Activated T-cell treated with anti-CD3 and anti-CD28 coated beads for 1 hour (primary cell): Measurements from ENCODE around the gene SPATA2.
A peak's percentile ranks its signal among the peaks of the same experiment; 100 is the strongest.
"Not testable (repeated sequence)": the region's sequence is repeated elsewhere in the genome, so short reads cannot be mapped to it uniquely, and the experiment has no call there.

ENCODE experiments used
- DNase-seq: peaks from one replicate; pipeline ENCODE4 v3.0.0-alpha.2; 2020; ENCODE audit warnings: low read depth

Gene SPATA2

DNA sequence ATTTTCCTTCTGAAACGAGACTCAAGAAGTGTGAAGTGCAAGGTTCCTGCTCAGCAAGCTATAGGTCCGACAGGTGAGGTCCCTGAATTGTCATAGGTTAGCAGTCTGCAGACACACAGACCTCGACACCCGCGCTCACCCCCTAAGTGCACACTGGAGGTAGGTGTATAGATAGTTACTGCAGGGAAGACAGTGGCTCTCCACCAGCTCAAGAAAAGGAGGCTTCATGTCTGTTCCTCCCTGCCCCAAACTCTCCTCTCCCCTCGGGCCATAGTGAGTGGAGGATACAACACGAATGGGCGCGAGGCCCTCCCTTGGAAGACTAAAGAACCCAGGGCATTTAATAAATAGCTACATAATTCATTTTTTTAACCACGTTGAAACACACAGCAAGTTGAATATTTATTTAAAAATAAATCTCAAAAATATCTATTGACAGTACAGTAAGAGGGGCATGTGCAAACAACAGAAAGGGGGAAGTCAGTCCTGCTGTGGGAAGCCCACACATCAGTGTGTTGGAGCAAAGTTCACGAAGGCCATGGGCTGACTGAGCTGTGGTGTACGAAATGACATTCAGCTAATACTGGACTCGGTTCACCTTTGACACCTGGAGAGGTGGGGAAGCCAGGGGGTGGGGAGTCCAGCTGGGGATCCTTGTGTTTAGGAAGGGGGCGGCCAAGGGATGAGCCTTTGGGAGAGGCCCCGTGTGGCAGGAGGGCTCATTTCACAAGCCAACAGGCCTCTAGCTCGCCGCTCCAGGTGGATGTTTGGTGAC is 10.7 kb downstream of the SPATA2 start:
- no peak for DNase-seq

GRCh38 chr20:49901588-49901987 is 13.7 kb downstream of the SPATA2 start:
- no peak for DNase-seq

DNA sequence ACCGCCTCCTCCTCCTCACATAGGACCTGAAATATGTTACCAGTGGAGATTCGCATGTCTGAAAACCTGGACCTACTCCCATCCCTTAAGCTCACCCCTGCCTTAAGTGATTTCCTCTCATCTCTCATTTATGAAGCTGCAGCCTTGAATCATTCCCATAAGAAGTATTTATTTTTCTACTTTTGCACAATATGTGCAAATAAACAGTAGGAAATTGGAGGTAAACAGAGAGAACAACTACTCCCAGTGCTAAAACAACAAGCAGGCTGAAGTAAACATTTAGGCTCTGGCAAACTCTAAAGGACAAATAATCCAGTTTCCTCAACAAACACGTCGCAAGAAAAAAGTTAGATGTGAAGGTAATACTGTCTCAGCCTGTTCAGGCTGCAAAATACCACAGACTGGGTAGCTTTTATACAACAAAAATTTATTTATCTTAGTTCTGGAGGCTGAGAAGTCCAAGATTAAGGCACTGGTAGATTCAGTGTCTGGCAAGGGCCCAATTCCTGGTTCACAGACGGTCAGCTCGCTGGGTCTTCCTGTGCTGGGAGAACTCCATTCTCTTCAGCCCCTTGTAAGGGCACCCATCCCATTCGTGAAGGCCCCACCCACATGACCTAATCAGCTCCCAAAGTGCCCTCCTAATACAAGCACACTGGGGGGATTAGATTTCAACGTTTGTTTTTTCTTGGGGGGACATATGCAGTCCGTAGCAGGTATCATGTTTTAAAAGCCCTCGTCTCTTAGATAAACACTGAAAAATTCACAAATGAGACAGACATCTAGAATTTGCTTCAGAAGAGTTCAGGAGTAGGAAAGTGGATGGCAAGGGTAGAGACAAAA is 15.6 kb downstream of the SPATA2 start:
- DNase-seq, result no peak

DNA sequence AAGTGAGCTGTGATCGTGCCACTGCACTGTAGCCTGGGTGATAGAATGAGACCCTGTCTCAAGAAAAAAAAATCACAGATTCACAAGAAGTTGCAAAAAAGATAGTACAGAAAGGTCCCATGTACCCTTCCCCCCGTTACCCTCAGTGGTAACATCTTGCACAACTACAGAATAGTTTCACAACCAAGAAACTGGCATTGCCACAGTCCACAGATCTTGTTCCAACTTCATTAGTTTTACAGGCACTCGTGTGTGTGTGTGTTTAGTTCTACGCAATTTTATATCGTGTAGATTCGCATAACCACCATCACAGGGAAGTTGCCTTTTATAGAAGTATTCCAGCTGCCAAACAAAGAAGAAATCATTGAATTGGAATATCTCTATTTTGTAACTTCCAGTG is 19.1 kb downstream of the SPATA2 start:
- no peak for DNase-seq

DNA sequence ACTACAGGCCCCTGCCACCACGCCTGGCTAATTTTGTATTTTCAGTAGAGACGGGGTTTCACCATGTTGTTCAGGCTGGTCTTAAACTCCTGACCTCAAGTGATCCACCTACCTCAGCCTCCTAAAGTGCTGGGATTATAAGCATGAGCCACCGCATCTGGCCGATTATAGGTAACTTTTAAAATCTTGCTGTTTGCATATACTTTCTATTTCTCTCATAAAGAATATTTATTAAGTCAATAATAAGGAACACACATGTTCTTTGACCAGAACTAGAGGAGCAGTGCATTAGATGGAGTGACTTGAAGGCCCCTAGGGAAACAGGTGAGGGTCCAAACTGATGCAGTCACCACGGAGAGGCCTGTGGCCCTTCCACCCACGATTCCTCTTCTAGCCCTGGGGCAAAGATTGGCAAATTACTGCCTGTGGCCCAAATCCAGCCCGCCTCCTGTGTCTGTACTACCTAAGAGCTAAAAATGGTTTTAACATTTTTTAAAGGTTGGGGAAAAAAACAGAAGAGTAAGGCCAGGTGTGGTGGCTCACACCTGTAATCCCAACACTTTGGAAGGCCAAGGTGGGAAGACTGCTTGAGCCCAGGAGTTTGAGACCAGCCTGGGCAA is 19.7 kb downstream of the SPATA2 start:
- not testable (repeated sequence) for DNase-seq

GRCh38 chr20:49894073-49894470 is 21.3 kb downstream of the SPATA2 start:
- DNase-seq, result no peak

DNA sequence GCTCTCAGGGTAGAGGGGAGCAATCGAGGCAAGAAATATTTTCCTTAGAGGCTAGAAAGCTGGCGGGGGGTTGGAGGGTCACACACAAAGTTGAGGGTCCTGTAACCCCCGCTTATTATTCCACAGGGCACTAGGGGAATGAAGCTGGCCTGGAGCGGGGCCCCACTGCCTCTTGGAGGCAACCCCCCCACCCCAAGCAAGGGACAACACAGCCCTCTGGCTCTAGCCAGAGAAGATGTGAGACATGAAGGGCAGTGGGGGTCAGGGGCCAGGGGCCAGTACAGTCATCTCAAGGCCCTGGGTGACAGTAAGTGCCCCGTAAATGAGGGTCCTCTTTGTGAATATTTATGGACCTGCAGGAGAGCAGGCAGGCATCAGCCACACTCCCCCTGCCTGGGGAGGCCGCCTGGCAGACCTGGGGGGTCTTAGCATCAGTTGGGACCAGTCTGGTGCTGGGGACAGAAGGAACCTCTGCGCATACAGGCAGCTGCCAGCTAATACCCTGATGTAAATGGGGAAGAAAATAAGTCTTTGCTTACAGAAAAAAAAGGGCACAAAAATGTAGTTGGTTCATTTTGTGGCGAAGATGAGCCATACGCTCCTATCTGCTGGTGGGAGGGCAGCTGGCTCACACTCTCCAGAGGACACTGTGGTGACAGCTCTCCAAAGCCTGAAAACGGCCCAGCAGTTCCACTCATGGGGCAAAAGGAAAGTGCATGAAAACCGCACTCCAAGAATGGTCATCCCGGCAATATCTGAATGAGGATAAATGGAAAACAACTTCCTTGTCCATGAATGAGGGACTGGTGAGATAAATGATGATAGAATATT is 21.9 kb downstream of the SPATA2 start:
- DNase-seq, result no peak

- no peak for DNase-seq
Observed at GRCh38 chr20:49892817-49893216, 22.5 kb downstream of the SPATA2 start.

DNA sequence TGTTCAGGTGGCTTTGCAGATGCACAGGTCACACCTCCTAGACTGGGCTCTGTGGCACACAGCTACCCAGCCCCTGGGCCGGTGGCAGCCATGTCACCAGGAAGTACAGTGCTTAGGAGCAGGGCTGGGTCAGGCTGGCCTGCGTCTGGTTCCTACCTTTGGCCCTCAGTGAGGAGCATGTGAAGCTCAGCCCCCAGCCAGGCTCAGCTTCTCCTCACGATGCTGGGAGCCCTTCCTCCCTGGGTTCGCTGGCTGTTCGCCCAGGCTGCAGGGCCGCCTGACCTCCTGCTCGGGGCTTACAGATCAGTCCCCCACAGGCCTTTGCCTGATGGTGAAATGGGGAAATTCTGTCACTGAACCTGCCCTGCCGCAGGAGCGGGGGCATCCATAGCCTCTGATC is 23.1 kb downstream of the SPATA2 start:
- no peak for DNase-seq

GRCh38 chr20:49891476-49892110 is 23.7 kb downstream of the SPATA2 start:
- DNase-seq, result no peak

DNA sequence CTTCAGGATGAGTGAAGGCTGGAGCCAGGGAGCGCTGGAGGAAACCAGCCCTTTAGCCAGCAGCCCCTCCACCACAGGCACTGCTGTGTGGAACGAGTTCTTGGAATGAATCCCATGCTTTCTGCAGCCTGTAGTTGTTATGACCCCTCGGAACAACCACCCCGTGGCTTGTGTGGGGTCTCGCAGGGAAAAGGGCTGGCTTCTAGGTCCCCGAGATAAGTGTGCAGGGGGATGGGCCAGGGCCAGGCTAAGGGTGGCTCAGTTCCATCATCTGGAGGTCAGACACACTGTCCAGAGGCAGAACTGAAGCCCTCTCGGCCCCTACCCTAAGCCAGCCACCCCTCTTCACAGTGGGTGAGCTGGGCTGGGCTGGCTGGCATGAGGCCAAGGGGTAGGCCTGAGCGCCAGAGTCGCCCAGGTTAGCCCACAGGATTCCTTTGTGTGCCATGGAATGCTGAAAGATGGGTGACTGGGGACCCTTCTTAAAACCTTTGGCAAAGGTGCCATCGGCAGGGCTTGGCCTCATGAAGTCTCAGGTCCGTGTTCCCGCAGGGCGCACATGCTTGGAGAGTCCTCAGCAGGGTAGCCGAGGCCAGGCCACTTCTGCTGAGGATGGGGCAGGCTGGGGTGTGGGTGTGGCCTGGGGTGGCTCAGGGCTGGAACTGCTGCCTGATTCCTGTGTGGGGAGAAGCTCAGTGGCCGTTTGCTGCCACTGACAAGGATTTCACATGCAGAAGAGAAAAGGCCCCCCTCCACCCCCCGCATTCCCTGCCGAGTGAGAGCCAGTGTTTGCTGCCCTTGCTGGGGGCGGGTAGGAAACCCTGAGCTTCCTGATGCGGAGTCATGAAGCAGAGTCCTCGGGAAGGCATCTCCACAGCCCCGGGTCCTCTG is 24.6 kb downstream of the SPATA2 start:
- DNase-seq, result no peak

- no peak for DNase-seq
Observed at GRCh38 chr20:49889935-49890333, 25.4 kb downstream of the SPATA2 start.

- no peak for DNase-seq
Observed at GRCh38 chr20:49889001-49889934, 26.1 kb downstream of the SPATA2 start.

GRCh38 chr20:49888212-49889000 is 26.9 kb downstream of the SPATA2 start:
- DNase-seq, result peak; percentile 32

DNA sequence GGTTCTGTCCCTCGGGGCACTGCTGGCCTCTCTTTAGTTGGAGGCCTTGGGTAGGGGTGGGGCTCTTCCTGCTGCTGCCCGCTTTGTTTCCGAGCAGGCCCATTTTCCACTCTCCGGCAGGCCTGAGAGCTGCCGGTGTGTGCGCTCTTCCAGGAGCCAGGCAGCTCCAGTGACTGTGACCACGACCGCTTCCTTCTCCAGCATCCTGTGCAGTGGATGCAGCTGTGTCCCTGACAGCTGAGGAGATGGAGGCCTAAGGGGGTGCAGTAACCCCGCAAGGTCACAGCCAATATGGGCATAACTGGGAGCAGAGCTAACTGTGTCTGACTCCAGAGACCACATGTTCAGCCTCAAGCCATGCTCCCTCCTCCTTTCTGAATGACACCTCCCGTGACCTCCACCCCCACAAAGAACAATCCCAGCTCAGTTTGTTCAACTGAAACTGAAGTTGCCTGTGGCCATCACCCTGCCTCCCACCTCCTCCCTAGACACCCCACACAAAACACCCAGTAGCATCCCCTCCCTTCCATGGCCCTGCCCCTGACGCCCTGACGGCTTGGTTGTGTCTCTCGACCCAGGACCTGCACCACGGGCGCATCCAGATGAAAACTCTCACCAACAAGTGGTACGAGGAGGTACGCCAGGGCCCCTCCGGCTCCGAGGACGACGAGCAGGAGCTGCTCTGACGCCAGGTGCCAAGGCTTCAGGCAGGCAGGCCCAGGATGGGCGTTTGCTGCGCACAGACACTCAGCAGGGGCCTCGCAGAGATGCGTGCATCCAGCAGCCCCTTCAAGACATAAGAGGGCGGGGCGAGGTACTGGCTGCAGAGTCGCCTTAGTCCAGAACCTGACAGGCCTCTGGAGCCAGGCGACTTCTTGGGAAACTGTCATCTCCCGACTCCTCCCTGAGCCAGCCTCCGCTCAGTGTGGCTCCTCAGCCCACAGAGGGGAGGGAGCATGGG is 27.8 kb downstream of the SPATA2 start:
- DNase-seq, result no peak

DNA sequence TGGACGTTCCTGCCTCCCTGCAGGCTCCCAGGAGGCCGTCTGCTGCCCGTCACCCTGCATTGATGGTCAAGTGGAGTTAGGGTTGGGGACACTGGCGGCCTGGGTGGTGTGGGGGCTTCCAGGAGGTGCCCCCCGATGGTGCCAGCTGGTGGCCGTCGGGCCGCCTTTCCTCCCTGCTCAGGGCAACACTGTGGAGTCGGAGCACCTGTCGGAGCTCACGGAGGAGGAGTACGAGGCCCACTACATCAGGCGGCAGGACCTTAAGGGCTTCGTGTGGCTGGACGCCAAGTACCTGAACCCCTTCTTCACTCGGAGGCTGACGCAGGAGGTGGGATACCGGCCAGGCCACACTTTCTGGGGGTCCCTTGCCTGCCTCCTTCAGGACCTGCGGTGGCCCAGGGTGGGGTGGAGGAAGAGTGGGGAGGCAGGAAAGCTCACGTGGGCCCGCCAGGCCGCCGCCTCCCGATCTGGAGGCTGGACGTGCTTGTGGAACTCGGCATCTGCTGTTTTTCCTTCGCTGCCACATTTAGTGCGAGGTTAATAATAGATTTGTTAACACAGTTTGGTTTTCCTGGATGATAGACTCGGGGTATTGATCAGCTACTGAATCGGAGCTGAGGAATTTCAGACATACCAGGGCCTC is 28.6 kb downstream of the SPATA2 start:
- DNase-seq, result no peak
